Endodermal cell (in vitro differentiated cells): ENCODE results near the gene PAIP1. TPM values are rescaled to one million over a fixed set of nuclear protein-coding genes. Genes with fewer than 3 reads are reported as not detected.
"Not testable (repeated sequence)": the region's sequence is repeated elsewhere in the genome, so short reads cannot be mapped to it uniquely, and the experiment has no call there.

ENCODE experiments used
- DNase-seq: peaks from one replicate; pipeline ENCODE4 v3.0.0-alpha.2; 2017
- H3K27ac ChIP-seq: 2 replicates; pipeline ENCODE4 v1.5.1; 2013; ENCODE audit warnings: mild to moderate bottlenecking, low read depth, low read length, moderate library complexity
- H3K27me3 ChIP-seq: 2 replicates; pipeline ENCODE4 v1.6.1; 2013; ENCODE audit warnings: mild to moderate bottlenecking, low read length, moderate library complexity; ENCODE audit not compliant: insufficient read depth, control insufficient read depth, poor library complexity, severe bottlenecking
- H3K36me3 ChIP-seq: 2 replicates; pipeline ENCODE4 v1.7.0; 2013; ENCODE audit warnings: mild to moderate bottlenecking, low read length, moderate library complexity; ENCODE audit not compliant: control insufficient read depth, insufficient read depth
- H3K4me1 ChIP-seq: one replicate; pipeline ENCODE4 v1.7.0; 2013; ENCODE audit warnings: low read length; ENCODE audit not compliant: control insufficient read depth, insufficient read depth
- H3K4me3 ChIP-seq: 2 replicates; pipeline ENCODE4 v1.5.1; 2013; ENCODE audit warnings: mild to moderate bottlenecking, low read length, moderate library complexity
- H3K9ac ChIP-seq: 2 replicates; pipeline ENCODE4 v1.6.1; 2013; ENCODE audit warnings: mild to moderate bottlenecking, low read length, moderate library complexity; ENCODE audit not compliant: poor library complexity, severe bottlenecking; ENCODE audit errors: extremely low read depth
- H3K9me3 ChIP-seq: 2 replicates; pipeline ENCODE4 v1.6.1; 2013; ENCODE audit warnings: mild to moderate bottlenecking, low read length, moderate library complexity; ENCODE audit not compliant: control insufficient read depth
- H3K27ac Mint-ChIP-seq: 2 replicates; pipeline ENCODE4 v1.8.0; 2020; ENCODE audit warnings: mixed read lengths
- H3K27me3 Mint-ChIP-seq: 2 replicates; pipeline ENCODE4 v1.8.0; 2021; ENCODE audit warnings: mild to moderate bottlenecking, mixed read lengths; ENCODE audit not compliant: insufficient read depth
- H3K36me3 Mint-ChIP-seq: 2 replicates; pipeline ENCODE4 v1.8.0; 2020; ENCODE audit warnings: low read depth, mixed read lengths
- H3K4me1 Mint-ChIP-seq: 2 replicates; pipeline ENCODE4 v1.8.0; 2020; ENCODE audit warnings: mixed read lengths
- H3K4me3 Mint-ChIP-seq: 2 replicates; pipeline ENCODE4 v1.8.0; 2020; ENCODE audit warnings: mild to moderate bottlenecking, moderate library complexity, mixed read lengths
- H3K9me3 Mint-ChIP-seq: 2 replicates; pipeline ENCODE4 v1.8.0; 2020; ENCODE audit warnings: mild to moderate bottlenecking, mixed read lengths
- CTCF ChIP-seq: fragments of 200-600 bp; sonication (generic); conservative IDR thresholded peaks from 2 replicates; pipeline ENCODE4 v1.5.0; 2021; ENCODE audit warnings: antibody characterized with exemption, mild to moderate bottlenecking
- WGBS, 2 experiments: methylation state at CpG; one replicate each; pipeline versions ENCODE4 v1.1.5 to v1.1.7; 2013; ENCODE audit warnings: missing lambda C conversion rate in 2 of 2, mixed read lengths in 1 of 2; ENCODE audit not compliant: insufficient coverage in 1 of 2, insufficient read length in 1 of 2; 5-methylcytosine and 5-hydroxymethylcytosine counted together
- total RNA-seq, 2 donors: library from RNA; stranded (reverse); fragmentation: NEBNext Ultra II Directional in 1 of 2; extraction: Animal tissue kit (Norgen Biotek cat#: 25700) in 1 of 2; gene quantifications; 2 replicates in 1 of 2; 3 replicates in 1 of 2; pipeline ENCODE4 v1.2.1, GENCODE V29; 2021

Gene PAIP1
- total RNA-seq, 2 donors from 2014 or later = 115 to 118 TPM

- TF ChIP-seq CTCF = no peak
- H3K4me3 Mint-ChIP-seq = no peak overlapping the region
- H3K9me3 Mint-ChIP-seq = peaks cover 9% of the 10 kb centered on the region
- no peak for DNase-seq
- H3K27me3 ChIP-seq = no peaks in the 10 kb centered on the region
- H3K27ac ChIP-seq = no peak overlapping the region
- peaks cover 13% of the 10 kb centered on the region for H3K9me3 ChIP-seq
- no peak overlapping the region for H3K27ac Mint-ChIP-seq
- H3K9ac ChIP-seq = no peak overlapping the region
- peaks cover 2% of the 10 kb centered on the region for H3K36me3 Mint-ChIP-seq
- WGBS, 2 experiments = 90 to 91% methylated on average over 2 to 4 of the region's 4 CpGs
- H3K4me1 Mint-ChIP-seq = peaks cover 4% of the 10 kb centered on the region
- H3K36me3 ChIP-seq = no peaks in the 10 kb centered on the region
- no peak overlapping the region for H3K4me3 ChIP-seq
- H3K4me1 ChIP-seq = no peaks in the 10 kb centered on the region
- no peaks in the 10 kb centered on the region for H3K27me3 Mint-ChIP-seq
Observed at GRCh38 chr5:43582082-43583005, 25.5 kb upstream of the PAIP1 start.

- DNase-seq = no peak
- H3K27me3 ChIP-seq = no peaks in the 10 kb centered on the region
- H3K4me3 ChIP-seq = no peak overlapping the region
- H3K36me3 ChIP-seq = no peaks in the 10 kb centered on the region
- H3K9me3 ChIP-seq = peaks cover 18% of the 10 kb centered on the region
- Mint-ChIP-seq H3K4me3 (no peak overlapping the region), H3K9me3 (peaks cover 14% of the 10 kb centered on the region), H3K36me3 (peaks cover 8% of the 10 kb centered on the region), H3K27me3 (no peaks in the 10 kb centered on the region), H3K4me1 (peaks cover 4% of the 10 kb centered on the region), H3K27ac (no peak overlapping the region)
- 89 to 100% methylated on average over 1 of the region's 1 CpG for WGBS, 2 experiments
- H3K27ac ChIP-seq = no peak overlapping the region
- TF ChIP-seq CTCF = no peak
- no peak overlapping the region for H3K9ac ChIP-seq
- no peaks in the 10 kb centered on the region for H3K4me1 ChIP-seq
Observed at GRCh38 chr5:43581398-43581797, 24.5 kb upstream of the PAIP1 start.

DNA sequence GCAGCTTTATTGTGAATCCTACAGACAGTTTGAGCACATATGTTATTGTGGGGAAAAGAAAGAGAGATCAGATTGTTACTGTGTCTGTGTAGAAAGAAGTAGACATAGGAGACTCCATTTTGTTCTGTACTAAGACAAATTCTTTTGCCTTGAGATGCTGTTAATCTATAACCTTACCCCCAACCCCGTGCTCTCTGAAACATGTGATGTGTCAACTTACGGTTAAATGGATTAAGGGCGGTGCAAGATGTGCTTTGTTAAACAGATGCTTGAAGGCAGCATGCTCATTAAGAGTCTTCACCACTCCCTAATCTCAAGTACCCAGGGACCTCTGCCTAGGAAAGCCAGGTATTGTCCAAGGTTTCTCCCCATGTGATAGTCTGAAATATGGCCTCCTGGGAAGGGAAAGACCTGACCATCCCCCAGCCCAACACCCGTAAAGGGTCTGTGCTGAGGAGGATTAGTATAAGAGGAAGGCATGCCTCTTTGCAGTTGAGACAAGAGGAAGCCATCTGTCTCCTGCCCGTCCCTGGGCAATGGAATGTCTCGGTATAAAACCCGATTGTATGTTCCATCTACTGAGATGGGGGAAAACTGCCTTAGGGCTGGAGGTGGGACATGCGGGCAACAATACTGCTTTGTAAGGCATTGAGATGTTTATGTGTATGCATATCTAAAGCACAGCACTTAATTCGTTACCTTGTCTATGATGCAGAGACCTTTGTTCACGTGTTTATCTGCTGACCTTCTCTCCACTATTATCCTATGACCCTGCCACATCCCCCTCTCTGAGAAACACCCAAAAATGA is 23.7 kb upstream of the PAIP1 start:
- Mint-ChIP-seq H3K36me3 (peaks cover 15% of the 10 kb centered on the region), H3K9me3 (peaks cover 14% of the 10 kb centered on the region)
- not testable (repeated sequence) for H3K36me3 ChIP-seq, H3K4me3 ChIP-seq, H3K4me1 Mint-ChIP-seq, H3K4me1 ChIP-seq, H3K4me3 Mint-ChIP-seq, DNase-seq, H3K27me3 ChIP-seq, H3K9ac ChIP-seq, H3K27me3 Mint-ChIP-seq, H3K27ac ChIP-seq, H3K27ac Mint-ChIP-seq
- H3K9me3 ChIP-seq = peaks cover 18% of the 10 kb centered on the region
- WGBS, 2 experiments = 88 to 100% methylated on average over 1 to 10 of the region's 10 CpGs
